ENCODE data around the gene BMERB1.

BMERB1 gene

GRCh38 chr16:15526731-15527130 lies 92.3 kb downstream of the BMERB1 start:
- DNase-seq (ENCODE audit: low read depth), result no peak

GRCh38 chr16:15529673-15530072 lies 95.3 kb downstream of the BMERB1 start:
- no peak overlapping the region for H3K4me3 ChIP-seq (replicated peaks; ENCODE audit: low read depth, low read length)
- no peak for DNase-seq (ENCODE audit: low read depth)
- TF ChIP-seq CTCF (IDR thresholded peaks at IDR 0.05; ENCODE audit: low read length, missing control alignments), result no peak

More at GRCh38 chr16:15526731-15527130, 92.3 kb downstream of the BMERB1 start:
- TF ChIP-seq CTCF (IDR thresholded peaks at IDR 0.05; ENCODE audit: low read length, missing control alignments), result no peak
- H3K4me3 ChIP-seq (replicated peaks; ENCODE audit: low read depth, low read length), result no peak overlapping the region

- DNase-seq (ENCODE audit: low read depth), result no peak
- no peak for TF ChIP-seq CTCF (IDR thresholded peaks at IDR 0.05; ENCODE audit: low read length, missing control alignments)
- no peak overlapping the region for H3K4me3 ChIP-seq (replicated peaks; ENCODE audit: low read depth, low read length)
Measured at GRCh38 chr16:15530085-15530484, 95.7 kb downstream of the BMERB1 start.

GRCh38 chr16:15532825-15533224 lies 98.4 kb downstream of the BMERB1 start:
- TF ChIP-seq CTCF (IDR thresholded peaks at IDR 0.05; ENCODE audit: low read length, missing control alignments), result no peak
- H3K4me3 ChIP-seq (replicated peaks; ENCODE audit: low read depth, low read length), result no peak overlapping the region
- no peak for DNase-seq (ENCODE audit: low read depth)

- no peak overlapping the region for H3K4me3 ChIP-seq (replicated peaks; ENCODE audit: low read depth, low read length)
- no peak for DNase-seq (ENCODE audit: low read depth)
- TF ChIP-seq CTCF (IDR thresholded peaks at IDR 0.05; ENCODE audit: low read length, missing control alignments), result no peak
Measured at GRCh38 chr16:15533386-15533785, 99.0 kb downstream of the BMERB1 start.

GRCh38 chr16:15535772-15536171 lies 101.4 kb downstream of the BMERB1 start:
- DNase-seq (ENCODE audit: low read depth), result no peak
- H3K4me3 ChIP-seq (replicated peaks; ENCODE audit: low read depth, low read length), result no peak overlapping the region
- TF ChIP-seq CTCF (IDR thresholded peaks at IDR 0.05; ENCODE audit: low read length, missing control alignments), result no peak

- no peak for DNase-seq (ENCODE audit: low read depth)
- H3K4me3 ChIP-seq (replicated peaks; ENCODE audit: low read depth, low read length), result no peak overlapping the region
- TF ChIP-seq CTCF (IDR thresholded peaks at IDR 0.05; ENCODE audit: low read length, missing control alignments), result no peak
Measured at GRCh38 chr16:15536843-15537242, 102.5 kb downstream of the BMERB1 start.
